ENCODE results near the gene FXYD3.

DNA sequence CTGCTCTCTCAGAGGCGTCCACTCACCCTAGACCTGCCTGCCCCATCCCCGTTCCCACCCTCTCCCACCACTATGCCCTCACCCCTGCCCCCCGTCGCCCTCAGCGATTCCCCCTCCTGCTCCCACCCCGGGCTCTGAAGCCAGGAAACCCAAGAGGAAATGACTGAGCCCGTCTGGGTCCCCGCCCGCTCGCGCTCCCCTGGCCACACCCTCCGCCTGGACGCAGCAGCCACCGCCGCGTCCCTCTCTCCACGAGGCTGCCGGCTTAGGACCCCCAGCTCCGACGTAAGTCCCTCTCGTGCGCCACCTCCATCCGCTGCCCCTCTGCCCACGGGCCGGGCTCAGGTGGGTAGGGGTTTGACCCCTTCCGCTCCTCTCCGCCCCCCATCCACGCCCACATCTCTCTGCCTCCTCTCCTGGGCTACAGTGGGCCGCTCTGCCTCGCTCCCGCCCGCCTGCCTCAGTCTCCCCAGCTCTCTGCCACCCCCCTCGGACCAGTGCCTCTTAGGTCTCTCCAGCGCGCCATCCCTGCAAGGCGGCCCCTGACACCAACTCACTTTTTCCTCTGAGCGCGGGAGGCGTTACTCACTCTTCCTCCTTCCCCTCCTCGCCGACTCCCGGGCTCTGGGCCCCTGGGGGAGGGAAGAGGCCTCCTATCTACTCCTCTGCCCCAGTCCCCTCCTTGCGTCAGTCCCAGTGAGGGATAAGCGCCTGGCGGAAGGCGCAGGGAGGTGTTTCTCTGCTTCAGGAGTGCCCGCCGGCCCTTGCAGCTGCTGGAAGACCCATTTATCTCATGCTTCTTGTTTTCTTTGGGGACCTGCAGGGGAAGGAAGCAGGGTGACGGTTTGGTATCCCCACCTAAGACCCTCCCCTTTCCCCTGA lies 39.1 kb downstream of the FXYD3 start, which contains the start of gene FXYD5:
- no peak for TF ChIP-seq CTCF (IDR thresholded peaks at IDR 0.05)
- no peak for TF ChIP-seq POLR2A (IDR thresholded peaks at IDR 0.05)
